Activated naive CD4-positive, alpha-beta T cell treated with anti-CD3 and anti-CD28 coated beads for 36 hours (primary cell): ENCODE data around the gene ADK. TPM values are rescaled to one million over a fixed set of nuclear protein-coding genes. Genes with fewer than 3 reads are reported as not detected.
A peak's percentile ranks its signal among the peaks of the same experiment; 100 is the strongest.
"Not testable (repeated sequence)": the region's sequence is repeated elsewhere in the genome, so short reads cannot be mapped to it uniquely, and the experiment has no call there.

Source experiments
- CTCF ChIA-PET: fragments of 350-600 bp; sonication (Branson Sonifier 250); formaldehyde crosslinking; loops from one replicate; lab custom pipeline; 2021; ENCODE audit warnings: antibody characterized with exemption; lab: Charles Lee
- DNase-seq: peaks from one replicate; pipeline ENCODE4 v3.0.0-alpha.2; 2020
- H3K27ac Mint-ChIP-seq: one replicate; pipeline ENCODE4 v1.8.0; 2021; ENCODE audit warnings: mild to moderate bottlenecking, mixed read lengths
- H3K27me3 Mint-ChIP-seq: one replicate; pipeline ENCODE4 v1.8.0; 2021; ENCODE audit warnings: low read depth, mixed read lengths
- H3K36me3 Mint-ChIP-seq: one replicate; pipeline ENCODE4 v1.8.0; 2021; ENCODE audit warnings: low read depth, mixed read lengths
- H3K4me1 Mint-ChIP-seq: one replicate; pipeline ENCODE4 v1.8.0; 2021; ENCODE audit warnings: low read depth, mixed read lengths
- H3K4me3 Mint-ChIP-seq: one replicate; pipeline ENCODE4 v1.8.0; 2021; ENCODE audit warnings: mild to moderate bottlenecking, moderate library complexity, mixed read lengths
- H3K9me3 Mint-ChIP-seq: one replicate; pipeline ENCODE4 v1.8.0; 2021; ENCODE audit warnings: mixed read lengths
- intact Hi-C: fragments of 100-400 bp; cut with micrococcal nuclease; formaldehyde crosslinking; loops from one replicate; pipeline ENCODE4 v1.15.1; 2023
- total RNA-seq, 2 experiments: library from RNA; stranded (reverse); gene quantifications; one replicate each; pipeline ENCODE4 v1.2.3, GENCODE V29; 2021

Gene ADK
- total RNA-seq, 2 experiments from 2014 or later = 43.4 to 43.9 TPM

GRCh38 chr10:74174521-74174920, 23.5 kb downstream of the ADK start:
- H3K36me3 Mint-ChIP-seq = no peaks in the 10 kb centered on the region
- no peak overlapping the region for H3K4me3 Mint-ChIP-seq
- CTCF ChIA-PET = interaction anchor here (1.1 kb wide), 1 partner anchor 14 kb away, joined by 3 read pairs; no protein-coding TSS in a partner anchor
- no peak for DNase-seq
- peaks cover 20% of the 10 kb centered on the region for H3K4me1 Mint-ChIP-seq
- no peak overlapping the region for H3K27ac Mint-ChIP-seq
- no peaks in the 10 kb centered on the region for H3K9me3 Mint-ChIP-seq
- intact Hi-C loops = no loop called here
- H3K27me3 Mint-ChIP-seq = no peaks in the 10 kb centered on the region

- peak overlapping the region; percentile 93 for H3K27ac Mint-ChIP-seq
- H3K4me1 Mint-ChIP-seq = peaks cover 26% of the 10 kb centered on the region
- intact Hi-C loops = loop anchor here (1.0 to 5.0 kb wide), 8 partner anchors 15 to 1059 kb away; partner anchors contain the start of genes ADK, KAT6B, SAMD8 and VCL
- H3K27me3 Mint-ChIP-seq = no peaks in the 10 kb centered on the region
- H3K36me3 Mint-ChIP-seq = no peaks in the 10 kb centered on the region
- H3K4me3 Mint-ChIP-seq = peak overlapping the region; percentile 90
- H3K9me3 Mint-ChIP-seq = no peaks in the 10 kb centered on the region
- CTCF ChIA-PET = interaction anchor here (0.5 kb wide), 1 partner anchor 19 kb away, joined by 3 read pairs; no protein-coding TSS in a partner anchor
- no peak for DNase-seq
Measured at GRCh38 chr10:74175510-74176379, 24.7 kb downstream of the ADK start.

GRCh38 chr10:74176380-74177139, 25.5 kb downstream of the ADK start:
- CTCF ChIA-PET = interaction anchor here (0.5 kb wide), 1 partner anchor 20 kb away, joined by 3 read pairs; no protein-coding TSS in a partner anchor
- intact Hi-C loops = loop anchor here (1.0 to 5.0 kb wide), 8 partner anchors 14 to 1058 kb away; partner anchors contain the start of genes ADK, KAT6B, SAMD8 and VCL
- peak; percentile 96 for DNase-seq
- Mint-ChIP-seq H3K36me3 (no peaks in the 10 kb centered on the region), H3K9me3 (no peaks in the 10 kb centered on the region), H3K4me1 (peaks cover 32% of the 10 kb centered on the region), H3K27ac (peak overlapping the region; percentile 93), H3K27me3 (no peaks in the 10 kb centered on the region), H3K4me3 (peak overlapping the region; percentile 90)

- Mint-ChIP-seq H3K27me3 (no peaks in the 10 kb centered on the region), H3K36me3 (no peaks in the 10 kb centered on the region), H3K4me1 (peaks cover 37% of the 10 kb centered on the region), H3K9me3 (no peaks in the 10 kb centered on the region), H3K27ac (peak overlapping the region; percentile 93), H3K4me3 (peak overlapping the region; percentile 90)
- intact Hi-C loops = loop anchor here (2.0 to 5.0 kb wide), 3 partner anchors 178 to 650 kb away; partner anchors contain the start of genes KAT6B and VCL
- peak; percentile 56 for DNase-seq
- CTCF ChIA-PET = no interaction called here
Measured at GRCh38 chr10:74177140-74177677, 26.2 kb downstream of the ADK start.

GRCh38 chr10:74178042-74178791, 27.2 kb downstream of the ADK start:
- CTCF ChIA-PET = no interaction called here
- no peak overlapping the region for H3K4me3 Mint-ChIP-seq
- intact Hi-C loops = loop anchor here (5.0 kb wide), 1 partner anchor 409 kb away; no protein-coding TSS in a partner anchor
- DNase-seq = no peak
- H3K27me3 Mint-ChIP-seq = no peaks in the 10 kb centered on the region
- H3K9me3 Mint-ChIP-seq = no peaks in the 10 kb centered on the region
- H3K27ac Mint-ChIP-seq = no peak overlapping the region
- peaks cover 41% of the 10 kb centered on the region for H3K4me1 Mint-ChIP-seq
- no peaks in the 10 kb centered on the region for H3K36me3 Mint-ChIP-seq

- Mint-ChIP-seq H3K4me1 (peaks cover 41% of the 10 kb centered on the region), H3K27me3 (no peaks in the 10 kb centered on the region), H3K4me3 (no peak overlapping the region), H3K36me3 (no peaks in the 10 kb centered on the region), H3K27ac (no peak overlapping the region), H3K9me3 (no peaks in the 10 kb centered on the region)
- no peak for DNase-seq
- CTCF ChIA-PET = no interaction called here
- intact Hi-C loops = loop anchor here (5.0 kb wide), 1 partner anchor 408 kb away; no protein-coding TSS in a partner anchor
Measured at GRCh38 chr10:74179111-74179710, 28.2 kb downstream of the ADK start.

GRCh38 chr10:74186678-74187077, 35.7 kb downstream of the ADK start:
- Mint-ChIP-seq H3K4me1 (peaks cover 44% of the 10 kb centered on the region), H3K4me3 (no peak overlapping the region), H3K36me3 (peaks cover 6% of the 10 kb centered on the region), H3K27me3 (no peaks in the 10 kb centered on the region), H3K27ac (no peak overlapping the region), H3K9me3 (no peaks in the 10 kb centered on the region)
- no peak for DNase-seq
- intact Hi-C loops = no loop called here
- CTCF ChIA-PET = no interaction called here

GRCh38 chr10:74187237-74187636, 36.2 kb downstream of the ADK start:
- H3K27ac Mint-ChIP-seq = no peak overlapping the region
- no peak overlapping the region for H3K4me3 Mint-ChIP-seq
- H3K27me3 Mint-ChIP-seq = no peaks in the 10 kb centered on the region

GRCh38 chr10:74188617-74189016, 37.6 kb downstream of the ADK start:
- H3K36me3 Mint-ChIP-seq, H3K27me3 Mint-ChIP-seq, H3K9me3 Mint-ChIP-seq, DNase-seq, H3K27ac Mint-ChIP-seq, intact Hi-C loops, H3K4me3 Mint-ChIP-seq: not testable (repeated sequence)
- CTCF ChIA-PET = interaction anchor here (0.6 to 1.0 kb wide), 2 partner anchors 14 to 15 kb away, joined by 3 read pairs; no protein-coding TSS in a partner anchor
- H3K4me1 Mint-ChIP-seq = peaks cover 44% of the 10 kb centered on the region

More at GRCh38 chr10:74187237-74187636, 36.2 kb downstream of the ADK start:
- Mint-ChIP-seq H3K9me3 (no peaks in the 10 kb centered on the region), H3K4me1 (peaks cover 39% of the 10 kb centered on the region), H3K36me3 (peaks cover 6% of the 10 kb centered on the region)
- CTCF ChIA-PET = no interaction called here
- DNase-seq = no peak
- intact Hi-C loops = no loop called here

GRCh38 chr10:74189999-74190421, 39.0 kb downstream of the ADK start:
- peak; percentile 49 for DNase-seq
- intact Hi-C loops = loop anchor here (1.0 to 5.0 kb wide), 4 partner anchors 9 to 397 kb away; partner anchors contain the start of gene ADK
- peaks cover 57% of the 10 kb centered on the region for H3K4me1 Mint-ChIP-seq
- no peaks in the 10 kb centered on the region for H3K27me3 Mint-ChIP-seq
- peaks cover 5% of the 10 kb centered on the region for H3K36me3 Mint-ChIP-seq
- no peaks in the 10 kb centered on the region for H3K9me3 Mint-ChIP-seq
- CTCF ChIA-PET = interaction anchor here (0.6 to 1.1 kb wide), 2 partner anchors 109 to 998 kb away, joined by 3 read pairs; no protein-coding TSS in a partner anchor
- peak overlapping the region; percentile 88 for H3K27ac Mint-ChIP-seq
- peak overlapping the region; percentile 58 for H3K4me3 Mint-ChIP-seq

- CTCF ChIA-PET = interaction anchor here (0.6 to 0.7 kb wide), 3 partner anchors 44 to 998 kb away, joined by 3 to 5 read pairs (median 3); no protein-coding TSS in a partner anchor
- H3K27ac Mint-ChIP-seq = peak overlapping the region; percentile 88
- intact Hi-C loops = loop anchor here (1.0 to 5.0 kb wide), 4 partner anchors 9 to 397 kb away; partner anchors contain the start of gene ADK
- no peaks in the 10 kb centered on the region for H3K9me3 Mint-ChIP-seq
- no peaks in the 10 kb centered on the region for H3K27me3 Mint-ChIP-seq
- no peak for DNase-seq
- peaks cover 3% of the 10 kb centered on the region for H3K36me3 Mint-ChIP-seq
- peak overlapping the region; percentile 58 for H3K4me3 Mint-ChIP-seq
- H3K4me1 Mint-ChIP-seq = peaks cover 59% of the 10 kb centered on the region
Measured at GRCh38 chr10:74190494-74190893, 39.5 kb downstream of the ADK start.
